HepG2 (cell line): ENCODE measurements around the gene GPC6. TPM values are rescaled to one million over a fixed set of nuclear protein-coding genes. Genes with fewer than 3 reads are reported as not detected.

Experiments used
- ARNT2 ChIP-seq: sonication (generic); formaldehyde crosslinking; IDR thresholded peaks from 2 replicates; pipeline ENCODE4 v1.8.0; 2022; ENCODE audit warnings: mild to moderate bottlenecking, low read depth, missing genetic modification reagents, moderate library complexity
- BCL6 ChIP-seq: IDR thresholded peaks from 2 replicates; pipeline ENCODE4 v1.6.1; 2016; ENCODE audit warnings: missing genetic modification reagents, missing compliant biosample characterization
- BCLAF1 ChIP-seq: fragments of 450-650 bp; IDR thresholded peaks from 2 replicates; pipeline ENCODE4 v1.6.1; 2017; ENCODE audit warnings: mild to moderate bottlenecking
- BRD4 ChIP-seq: sonication (generic); formaldehyde crosslinking; IDR thresholded peaks from 2 replicates; pipeline ENCODE4 v1.4.0; 2020; ENCODE audit warnings: missing genetic modification reagents
- CEBPB ChIP-seq: IDR thresholded peaks from 2 replicates; pipeline ENCODE4 v1.6.1; 2011; ENCODE audit warnings: low read depth, low read length, improper control_type of control experiment, borderline replicate concordance
- CREB1 ChIP-seq, 2 experiments: fragments of 450-650 bp in 1 of 2; IDR thresholded peaks; 2 replicates each; pipeline ENCODE4 v1.6.1; 2016 to 2017; ENCODE audit warnings: control low read depth in 1 of 2, mild to moderate bottlenecking in 1 of 2, missing compliant biosample characterization in 1 of 2, missing genetic modification characterization in 1 of 2
- FOXA3 ChIP-seq: IDR thresholded peaks from 2 replicates; pipeline ENCODE4 v1.6.1; 2016; ENCODE audit warnings: missing genetic modification reagents, missing compliant biosample characterization
- PHF21A ChIP-seq: sonication (generic); formaldehyde crosslinking; IDR thresholded peaks from 2 replicates; pipeline ENCODE4 v1.5.0; 2020; ENCODE audit warnings: mild to moderate bottlenecking, missing genetic modification reagents
- RERE ChIP-seq: IDR thresholded peaks from 2 replicates; pipeline ENCODE4 v1.6.1; 2016; ENCODE audit warnings: low read depth, missing genetic modification reagents, missing compliant biosample characterization
- YEATS4 ChIP-seq: sonication (generic); formaldehyde crosslinking; IDR thresholded peaks from 2 replicates; pipeline ENCODE4 v1.4.0; 2020; ENCODE audit warnings: missing genetic modification reagents, borderline replicate concordance
- ZFP1 ChIP-seq: IDR thresholded peaks from 2 replicates; pipeline ENCODE4 v1.6.1; 2016
- ZNF12 ChIP-seq: sonication (generic); formaldehyde crosslinking; IDR thresholded peaks from 2 replicates; pipeline ENCODE4 v1.5.0; 2020; ENCODE audit warnings: missing genetic modification reagents
- ZNF343 ChIP-seq: sonication (generic); formaldehyde crosslinking; IDR thresholded peaks from 2 replicates; pipeline ENCODE4 v1.4.0; 2020; ENCODE audit warnings: mild to moderate bottlenecking, missing genetic modification reagents
- ZNF468 ChIP-seq: sonication (generic); formaldehyde crosslinking; IDR thresholded peaks from 2 replicates; pipeline ENCODE4 v1.8.0; 2022; ENCODE audit warnings: mild to moderate bottlenecking, moderate library complexity, missing genetic modification reagents
- ZNF609 ChIP-seq: sonication (generic); formaldehyde crosslinking; IDR thresholded peaks from 2 replicates; pipeline ENCODE4 v1.4.0; 2020; ENCODE audit warnings: mild to moderate bottlenecking, missing genetic modification reagents, borderline replicate concordance
- ZNF614 ChIP-seq: IDR thresholded peaks from 2 replicates; pipeline ENCODE4 v1.6.1; 2018; ENCODE audit warnings: missing biosample characterization, missing genetic modification reagents, inconsistent platforms, borderline replicate concordance
- ZNF703 ChIP-seq: sonication (generic); formaldehyde crosslinking; IDR thresholded peaks from 2 replicates; pipeline ENCODE4 v1.5.1; 2020; ENCODE audit warnings: missing genetic modification reagents, mild to moderate bottlenecking, moderate library complexity, borderline replicate concordance
- polyA plus RNA-seq, 8 experiments: library from polyadenylated mRNA; depleted of rRNA in 3 of 8; stranded (reverse) in 7 of 8; unstranded in 1 of 8; fragments of >200 nt; fragmentation: Illumina TruSeq in 4 of 8; extraction: Trizol in 4 of 8; gene quantifications; 2 replicates each; pipeline versions ENCODE4 v1.2.1 to v1.2.3, GENCODE V29; 2011 to 2016; ENCODE audit warnings: low read depth in 4 of 8, missing spikeins in 1 of 8, mixed read lengths in 1 of 8; ENCODE audit not compliant: insufficient read depth in 1 of 8
- total RNA-seq, 5 experiments: library from RNA; depleted of rRNA; stranded (reverse); fragments of >200 nt; fragmentation: Illumina TruSeq; extraction: Trizol; gene quantifications; 2 replicates each; pipeline ENCODE4 v1.2.3, GENCODE V29; 2016; ENCODE audit warnings: low read depth in 1 of 5

The GPC6 gene
- total and polyA plus RNA-seq, 2 of the 13 experiments (the other 11 are each of a cell fraction or from before 2014, with no cell fraction given) = 24.5 to 33.9 TPM

GRCh38 chr13:93201992-93202558 is 24.5 kb upstream of the GPC6 start (continued):
- no peak for TF ChIP-seq BCLAF1
- 0 out of 2 replicates have a peak, but pooled peaks have one; percentile 45 for TF ChIP-seq PHF21A (CRISPR knock-in tag)
- peak; percentile 85 for TF ChIP-seq RERE
- 0 out of 2 replicates have a peak, but pooled peaks have one; percentile 22 for TF ChIP-seq YEATS4
- TF ChIP-seq CEBPB = peak; percentile 81
- TF ChIP-seq ZNF609 = peak; percentile 91
- TF ChIP-seq ZNF614 (CRISPR knock-in tag) = 0 out of 2 replicates have a peak, but pooled peaks have one; percentile 18
- peak; percentile 96 for TF ChIP-seq FOXA3 (CRISPR knock-in tag)
- no peak for TF ChIP-seq ZNF703
- TF ChIP-seq BCL6 = peak; percentile 94
- TF ChIP-seq ZNF12 = peak; percentile 37; the same call in 1 of the 2 replicates
- TF ChIP-seq ZNF343 (CRISPR knock-in tag) = no peak
- TF ChIP-seq ZFP1 (CRISPR knock-in tag) = no peak
- no peak for TF ChIP-seq ZNF468
- no peak for TF ChIP-seq ARNT2 (CRISPR knock-in tag)
- no peak for TF ChIP-seq CREB1 (IDR thresholded peaks at IDR 0.05)
- 0 out of 2 replicates have a peak, but pooled peaks have one; percentile 26 for TF ChIP-seq CREB1 (CRISPR knock-in tag; IDR thresholded peaks at IDR 0.05)
- no peak for TF ChIP-seq BRD4 (CRISPR knock-in tag)
